ENCODE results near the gene COL19A1. TPM values are rescaled to one million over a fixed set of nuclear protein-coding genes. Genes with fewer than 3 reads are reported as not detected.
A peak's percentile ranks its signal among the peaks of the same experiment; 100 is the strongest.

Gene COL19A1
- total and polyA plus RNA-seq, 9 donors, result 0.20 to 0.23 TPM; not detected in 7

DNA sequence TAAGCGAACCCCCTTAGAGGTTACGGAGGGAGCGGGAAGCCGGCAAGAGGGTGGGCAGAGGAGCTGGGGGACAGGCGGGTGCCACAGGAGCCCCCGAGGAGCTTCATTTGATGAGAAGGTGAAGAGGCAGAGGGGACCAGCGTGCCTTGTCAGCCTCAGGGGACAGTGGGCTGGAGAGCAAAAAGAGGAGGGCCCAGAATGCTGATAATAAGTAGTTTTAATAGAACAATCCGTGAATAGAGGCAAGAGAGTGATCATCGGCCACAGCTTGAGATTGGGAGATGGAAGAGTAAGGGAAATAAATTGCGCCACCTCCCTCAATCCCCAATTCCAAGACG lies 1.3 kb downstream of the COL19A1 start:
- intact Hi-C loops (cut with DNase I), result no loop called here

DNA sequence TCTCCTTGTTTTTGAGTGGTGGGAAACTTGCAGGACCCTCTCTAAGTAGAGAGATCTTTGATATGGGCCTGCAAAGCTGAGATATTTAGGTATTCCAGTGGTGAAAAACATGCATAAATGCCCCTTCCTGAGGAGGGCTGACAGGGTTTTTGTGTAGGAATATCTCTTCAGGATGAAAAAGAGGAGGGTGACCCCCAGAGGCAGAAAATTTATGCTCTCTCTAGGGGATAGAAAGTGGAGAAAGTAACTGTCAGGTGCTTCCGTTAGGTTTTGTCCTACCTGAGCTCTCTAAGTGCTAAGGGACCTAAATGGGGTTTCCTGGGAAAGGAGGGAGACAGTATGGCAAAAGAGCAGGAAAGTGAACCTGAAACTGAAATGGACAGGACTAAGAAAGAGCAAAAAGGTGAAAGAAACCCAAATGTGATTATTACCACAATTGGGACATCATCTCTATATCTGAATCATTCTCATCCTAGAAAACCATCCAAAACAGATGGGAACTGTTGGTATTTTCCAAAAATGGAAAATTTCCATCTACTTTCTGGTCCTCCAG lies 2.0 kb downstream of the COL19A1 start:
- WGBS, 3 donors, result 80 to 96% (median 93%) methylated on average over 1 of the region's 1 CpG
- DNase-seq, result no peak
- no peak overlapping the region for H3K27ac ChIP-seq
- intact Hi-C loops (cut with DNase I), result no loop called here
- H3K27me3 ChIP-seq, result no peaks in the 10 kb centered on the region
- no peak overlapping the region for H3K4me3 ChIP-seq
- H3K9me3 ChIP-seq, result no peaks in the 10 kb centered on the region
- H3K4me1 ChIP-seq (ENCODE audit: insufficient read depth), result peaks cover 4% of the 10 kb centered on the region
- H3K36me3 ChIP-seq, result no peaks in the 10 kb centered on the region
- TF ChIP-seq, protein P1, sequence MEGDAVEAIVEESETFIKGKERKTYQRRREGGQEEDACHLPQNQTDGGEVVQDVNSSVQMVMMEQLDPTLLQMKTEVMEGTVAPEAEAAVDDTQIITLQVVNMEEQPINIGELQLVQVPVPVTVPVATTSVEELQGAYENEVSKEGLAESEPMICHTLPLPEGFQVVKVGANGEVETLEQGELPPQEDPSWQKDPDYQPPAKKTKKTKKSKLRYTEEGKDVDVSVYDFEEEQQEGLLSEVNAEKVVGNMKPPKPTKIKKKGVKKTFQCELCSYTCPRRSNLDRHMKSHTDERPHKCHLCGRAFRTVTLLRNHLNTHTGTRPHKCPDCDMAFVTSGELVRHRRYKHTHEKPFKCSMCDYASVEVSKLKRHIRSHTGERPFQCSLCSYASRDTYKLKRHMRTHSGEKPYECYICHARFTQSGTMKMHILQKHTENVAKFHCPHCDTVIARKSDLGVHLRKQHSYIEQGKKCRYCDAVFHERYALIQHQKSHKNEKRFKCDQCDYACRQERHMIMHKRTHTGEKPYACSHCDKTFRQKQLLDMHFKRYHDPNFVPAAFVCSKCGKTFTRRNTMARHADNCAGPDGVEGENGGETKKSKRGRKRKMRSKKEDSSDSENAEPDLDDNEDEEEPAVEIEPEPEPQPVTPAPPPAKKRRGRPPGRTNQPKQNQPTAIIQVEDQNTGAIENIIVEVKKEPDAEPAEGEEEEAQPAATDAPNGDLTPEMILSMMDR (IDR thresholded peaks at IDR 0.05), result no peak
- TF ChIP-seq POLR2A (IDR thresholded peaks at IDR 0.05) (no peak), EP300 (IDR thresholded peaks at IDR 0.05) (no peak)

More for the DNA sequence above, 1.3 kb downstream of the COL19A1 start:
- Histone ChIP-seq H3K4me3 (peak overlapping the region; percentile 42), H3K9me3 (no peaks in the 10 kb centered on the region), H3K36me3 (no peaks in the 10 kb centered on the region), H3K4me1 (ENCODE audit: insufficient read depth) (peaks cover 4% of the 10 kb centered on the region), H3K27me3 (no peaks in the 10 kb centered on the region), H3K27ac (no peak overlapping the region)
- no peak for DNase-seq
- TF ChIP-seq POLR2A (IDR thresholded peaks at IDR 0.05) (no peak), EP300 (IDR thresholded peaks at IDR 0.05) (no peak)
- TF ChIP-seq, protein P1 (IDR thresholded peaks at IDR 0.05), result no peak
- WGBS, 3 donors, result 6 to 7% (median 7%) methylated on average over 11 of the region's 11 CpGs

DNA sequence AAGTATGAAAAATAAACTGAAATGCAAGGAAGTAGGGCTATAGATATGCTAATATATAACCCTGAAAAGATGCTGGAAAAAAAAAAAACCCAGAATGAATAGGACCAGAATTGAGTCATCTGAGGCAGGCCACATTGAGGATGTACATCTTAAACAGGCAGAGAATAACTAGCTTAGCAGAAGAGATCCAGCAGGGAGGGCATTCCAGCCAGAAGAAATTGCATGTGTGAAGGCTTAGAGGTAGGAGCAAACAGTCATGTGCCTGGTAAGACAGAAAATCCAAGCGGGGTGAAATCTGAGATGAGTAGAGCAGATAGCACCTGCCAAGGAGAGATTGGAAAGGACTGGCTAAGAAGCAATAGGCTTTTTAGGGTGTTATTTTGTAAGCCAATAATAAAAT lies 2.6 kb downstream of the COL19A1 start:
- no peaks in the 10 kb centered on the region for H3K27me3 ChIP-seq
- H3K9me3 ChIP-seq, result no peaks in the 10 kb centered on the region
- H3K4me1 ChIP-seq (ENCODE audit: insufficient read depth), result peaks cover 4% of the 10 kb centered on the region
- DNase-seq, result no peak
- WGBS, 3 donors, result 82 to 94% (median 89%) methylated on average over 1 of the region's 1 CpG
- no peak for TF ChIP-seq POLR2A (IDR thresholded peaks at IDR 0.05)
- TF ChIP-seq, protein P1 (IDR thresholded peaks at IDR 0.05), result no peak
- TF ChIP-seq EP300 (IDR thresholded peaks at IDR 0.05), result no peak
- no peak overlapping the region for H3K27ac ChIP-seq
- intact Hi-C loops (cut with DNase I), result no loop called here
- H3K4me3 ChIP-seq, result no peak overlapping the region
- no peaks in the 10 kb centered on the region for H3K36me3 ChIP-seq

DNA sequence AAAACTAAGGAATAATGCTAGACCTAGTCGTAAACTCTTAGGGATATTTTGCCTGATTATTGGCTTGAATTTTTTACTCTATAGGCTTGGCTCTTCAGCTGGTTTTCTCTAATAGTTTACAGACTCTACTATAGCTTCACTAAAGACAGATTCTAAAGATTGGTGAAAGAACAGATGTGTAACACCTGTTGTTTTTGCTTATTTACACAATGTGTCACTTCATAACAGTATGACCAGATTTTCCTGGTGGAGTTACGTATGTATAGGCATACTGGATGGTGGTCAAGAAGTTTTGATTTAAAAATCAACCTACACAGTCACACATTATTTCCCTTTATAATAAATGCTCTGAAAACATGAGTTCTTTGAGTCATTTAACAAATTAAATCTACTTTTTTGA lies 4.8 kb downstream of the COL19A1 start:
- H3K4me3 ChIP-seq, result no peak overlapping the region
- DNase-seq, result no peak
- 73 to 86% (median 77%) methylated on average over 2 of the region's 2 CpGs for WGBS, 3 donors
- H3K4me1 ChIP-seq (ENCODE audit: insufficient read depth), result peaks cover 4% of the 10 kb centered on the region
- intact Hi-C loops (cut with DNase I), result no loop called here
- no peaks in the 10 kb centered on the region for H3K27me3 ChIP-seq
- no peaks in the 10 kb centered on the region for H3K36me3 ChIP-seq
- no peak overlapping the region for H3K27ac ChIP-seq
- TF ChIP-seq EP300 (IDR thresholded peaks at IDR 0.05) (no peak), POLR2A (IDR thresholded peaks at IDR 0.05) (no peak)
- TF ChIP-seq, protein P1 (IDR thresholded peaks at IDR 0.05), result no peak
- H3K9me3 ChIP-seq, result no peaks in the 10 kb centered on the region

Data from ovary (tissue), 9 donors.